ENCODE measurements around the gene ZC3H14. TPM values are rescaled to one million over a fixed set of nuclear protein-coding genes. Genes with fewer than 3 reads are reported as not detected.

Gene ZC3H14
- total and polyA plus RNA-seq, 4 experiments from 2014 or later: 38.4 to 54.6 (median 47.6) TPM

- no peak overlapping the region for H3K27ac Mint-ChIP-seq
- POLR2A ChIA-PET (ENCODE audit: partially characterized antibody): no interaction called here
- no peaks in the 10 kb centered on the region for H3K9me3 Mint-ChIP-seq
Measured at GRCh38 chr14:88545256-88545655, 17.6 kb upstream of the ZC3H14 start.

GRCh38 chr14:88546621-88547385 lies 16.0 kb upstream of the ZC3H14 start:
- CTCF ChIA-PET (ENCODE audit: partially characterized antibody): no interaction called here
- intact Hi-C loops (cut with micrococcal nuclease): no loop called here
- H3K4me3 Mint-ChIP-seq: no peak overlapping the region
- peaks cover 0 to 2% (median 1%) of the 10 kb centered on the region in 4 donors for H3K4me1 Mint-ChIP-seq
- H3K36me3 Mint-ChIP-seq: no peaks in the 10 kb centered on the region
- Histone ChIP-seq H3K4me3 (ENCODE audit: low read length in 2 of 2) (no peak overlapping the region), H3K9me3 (ENCODE audit: control insufficient read depth in 1 of 2, low read length in 2 of 2) (no peaks in the 10 kb centered on the region), H3K27ac (ENCODE audit: low read depth, low read length) (no peak overlapping the region), H3K36me3 (ENCODE audit: insufficient read depth, low read length) (no peaks in the 10 kb centered on the region), H3K27me3 (ENCODE audit: insufficient read depth, low read length) (peaks cover 12% of the 10 kb centered on the region), H3K4me1 (ENCODE audit: insufficient read depth, low read length) (peaks cover 4% of the 10 kb centered on the region)
- H3K9me3 Mint-ChIP-seq: no peaks in the 10 kb centered on the region
- POLR2A ChIA-PET (ENCODE audit: partially characterized antibody): no interaction called here
- H3K27me3 Mint-ChIP-seq: peaks cover 3% of the 10 kb centered on the region in 2 donors
- H3K27ac Mint-ChIP-seq: no peak overlapping the region
- DNase-seq: no peak

More at GRCh38 chr14:88545256-88545655, 17.6 kb upstream of the ZC3H14 start:
- no peaks in the 10 kb centered on the region for H3K4me1 ChIP-seq (ENCODE audit: insufficient read depth, low read length)
- H3K36me3 Mint-ChIP-seq: no peaks in the 10 kb centered on the region
- H3K4me1 Mint-ChIP-seq: no peaks in the 10 kb centered on the region
- no peaks in the 10 kb centered on the region for H3K27me3 ChIP-seq (ENCODE audit: insufficient read depth, low read length)
- H3K27me3 Mint-ChIP-seq: no peaks in the 10 kb centered on the region
- intact Hi-C loops (cut with micrococcal nuclease): no loop called here
- DNase-seq: no peak
- CTCF ChIA-PET (ENCODE audit: partially characterized antibody): no interaction called here
- H3K36me3 ChIP-seq (ENCODE audit: insufficient read depth, low read length): no peaks in the 10 kb centered on the region
- no peak overlapping the region for H3K27ac ChIP-seq (ENCODE audit: low read depth, low read length)
- no peak overlapping the region for H3K4me3 ChIP-seq (ENCODE audit: low read length in 2 of 2)
- no peak overlapping the region for H3K4me3 Mint-ChIP-seq
- no peaks in the 10 kb centered on the region for H3K9me3 ChIP-seq (ENCODE audit: control insufficient read depth in 1 of 2, low read length in 2 of 2)

GRCh38 chr14:88547386-88547780 lies 15.5 kb upstream of the ZC3H14 start:
- DNase-seq: no peak
- Histone ChIP-seq H3K4me1 (ENCODE audit: insufficient read depth, low read length) (peaks cover 7% of the 10 kb centered on the region), H3K4me3 (ENCODE audit: low read length in 2 of 2) (no peak overlapping the region), H3K9me3 (ENCODE audit: control insufficient read depth in 1 of 2, low read length in 2 of 2) (no peaks in the 10 kb centered on the region), H3K27me3 (ENCODE audit: insufficient read depth, low read length) (peaks cover 18% of the 10 kb centered on the region), H3K36me3 (ENCODE audit: insufficient read depth, low read length) (no peaks in the 10 kb centered on the region), H3K27ac (ENCODE audit: low read depth, low read length) (no peak overlapping the region)
- intact Hi-C loops (cut with micrococcal nuclease): no loop called here
- Mint-ChIP-seq H3K4me1 (peaks cover 0 to 7% (median 3%) of the 10 kb centered on the region in 4 donors), H3K9me3 (no peaks in the 10 kb centered on the region), H3K27me3 (peaks cover 5 to 6% of the 10 kb centered on the region in 2 donors), H3K4me3 (no peak overlapping the region), H3K27ac (no peak overlapping the region), H3K36me3 (no peaks in the 10 kb centered on the region)
- CTCF ChIA-PET (ENCODE audit: partially characterized antibody): no interaction called here
- POLR2A ChIA-PET (ENCODE audit: partially characterized antibody): no interaction called here

- Mint-ChIP-seq H3K4me3 (no peak overlapping the region), H3K27me3 (peaks cover 17 to 21% of the 10 kb centered on the region in 2 donors)
- POLR2A ChIA-PET (ENCODE audit: partially characterized antibody): no interaction called here
Measured at GRCh38 chr14:88550078-88550477, 12.8 kb upstream of the ZC3H14 start.

GRCh38 chr14:88551094-88551870 lies 11.6 kb upstream of the ZC3H14 start:
- peak in 1 of 5 donors; percentile 19 for DNase-seq
- H3K36me3 ChIP-seq (ENCODE audit: insufficient read depth, low read length): no peaks in the 10 kb centered on the region
- H3K4me3 ChIP-seq (ENCODE audit: low read length in 2 of 2): peak overlapping the region in 1 of 2 donors; percentile 30
- H3K27me3 ChIP-seq (ENCODE audit: insufficient read depth, low read length): peaks cover 48% of the 10 kb centered on the region
- intact Hi-C loops (cut with micrococcal nuclease): loop anchor here (10.0 kb wide), 1 partner anchor 1404 kb away; the partner anchor contains the start of genes EFCAB11 and TDP1
- ChIA-PET CTCF (ENCODE audit: partially characterized antibody) (no interaction called here), POLR2A (ENCODE audit: partially characterized antibody) (no interaction called here)
- Mint-ChIP-seq H3K4me3 (peak overlapping the region; percentile 45 to 77 (median 66)), H3K27ac (no peak overlapping the region), H3K4me1 (peaks cover 10 to 20% (median 16%) of the 10 kb centered on the region in 4 donors), H3K36me3 (no peaks in the 10 kb centered on the region), H3K27me3 (peaks cover 26 to 30% of the 10 kb centered on the region in 2 donors), H3K9me3 (peaks cover 0 to 3% (median 0%) of the 10 kb centered on the region in 8 donors)
- peaks cover 15% of the 10 kb centered on the region for H3K4me1 ChIP-seq (ENCODE audit: insufficient read depth, low read length)
- no peak overlapping the region for H3K27ac ChIP-seq (ENCODE audit: low read depth, low read length)
- H3K9me3 ChIP-seq (ENCODE audit: control insufficient read depth in 1 of 2, low read length in 2 of 2): no peaks in the 10 kb centered on the region

More at GRCh38 chr14:88550078-88550477, 12.8 kb upstream of the ZC3H14 start:
- intact Hi-C loops (cut with micrococcal nuclease): loop anchor here (10.0 kb wide), 1 partner anchor 1405 kb away; the partner anchor contains the start of genes EFCAB11 and TDP1
- peaks cover 36% of the 10 kb centered on the region for H3K27me3 ChIP-seq (ENCODE audit: insufficient read depth, low read length)
- H3K27ac ChIP-seq (ENCODE audit: low read depth, low read length): no peak overlapping the region
- H3K9me3 ChIP-seq (ENCODE audit: control insufficient read depth in 1 of 2, low read length in 2 of 2): no peaks in the 10 kb centered on the region
- no peaks in the 10 kb centered on the region for H3K36me3 ChIP-seq (ENCODE audit: insufficient read depth, low read length)
- H3K4me3 ChIP-seq (ENCODE audit: low read length in 2 of 2): no peak overlapping the region
- no peak for DNase-seq
- peaks cover 15% of the 10 kb centered on the region for H3K4me1 ChIP-seq (ENCODE audit: insufficient read depth, low read length)
- Mint-ChIP-seq H3K4me1 (peaks cover 8 to 16% (median 11%) of the 10 kb centered on the region in 4 donors), H3K36me3 (no peaks in the 10 kb centered on the region), H3K27ac (no peak overlapping the region), H3K9me3 (peaks cover 0 to 3% (median 0%) of the 10 kb centered on the region in 8 donors)
- CTCF ChIA-PET (ENCODE audit: partially characterized antibody): no interaction called here

- Mint-ChIP-seq H3K4me3 (peak overlapping the region; percentile 52 to 77 (median 66)), H3K9me3 (peaks cover 0 to 3% (median 0%) of the 10 kb centered on the region in 8 donors), H3K4me1 (peaks cover 16 to 28% (median 22%) of the 10 kb centered on the region in 4 donors), H3K27me3 (peaks cover 30 to 33% of the 10 kb centered on the region in 2 donors), H3K27ac (no peak overlapping the region), H3K36me3 (no peaks in the 10 kb centered on the region)
- intact Hi-C loops (cut with micrococcal nuclease): loop anchor here (10.0 kb wide), 1 partner anchor 1403 kb away; the partner anchor contains the start of genes EFCAB11 and TDP1
- DNase-seq: no peak
- H3K9me3 ChIP-seq (ENCODE audit: control insufficient read depth in 1 of 2, low read length in 2 of 2): no peaks in the 10 kb centered on the region
- ChIA-PET CTCF (ENCODE audit: partially characterized antibody) (no interaction called here), POLR2A (ENCODE audit: partially characterized antibody) (no interaction called here)
- H3K4me1 ChIP-seq (ENCODE audit: insufficient read depth, low read length): peaks cover 18% of the 10 kb centered on the region
- no peak overlapping the region for H3K27ac ChIP-seq (ENCODE audit: low read depth, low read length)
- no peaks in the 10 kb centered on the region for H3K36me3 ChIP-seq (ENCODE audit: insufficient read depth, low read length)
- H3K27me3 ChIP-seq (ENCODE audit: insufficient read depth, low read length): peaks cover 51% of the 10 kb centered on the region
- no peak overlapping the region for H3K4me3 ChIP-seq (ENCODE audit: low read length in 2 of 2)
Measured at GRCh38 chr14:88551980-88552431, 10.8 kb upstream of the ZC3H14 start.

GRCh38 chr14:88552876-88553275 lies 10.0 kb upstream of the ZC3H14 start:
- no peak for DNase-seq
- H3K27ac Mint-ChIP-seq: no peak overlapping the region
- Histone ChIP-seq H3K36me3 (ENCODE audit: insufficient read depth, low read length) (no peaks in the 10 kb centered on the region), H3K4me3 (ENCODE audit: low read length in 2 of 2) (no peak overlapping the region), H3K4me1 (ENCODE audit: insufficient read depth, low read length) (peaks cover 27% of the 10 kb centered on the region), H3K9me3 (ENCODE audit: control insufficient read depth in 1 of 2, low read length in 2 of 2) (no peaks in the 10 kb centered on the region), H3K27me3 (ENCODE audit: insufficient read depth, low read length) (peaks cover 51% of the 10 kb centered on the region), H3K27ac (ENCODE audit: low read depth, low read length) (no peak overlapping the region)
- peaks cover 30 to 37% of the 10 kb centered on the region in 2 donors for H3K27me3 Mint-ChIP-seq
- H3K4me1 Mint-ChIP-seq: peaks cover 22 to 35% (median 29%) of the 10 kb centered on the region in 4 donors
- no peak overlapping the region for H3K4me3 Mint-ChIP-seq
- no peaks in the 10 kb centered on the region for H3K36me3 Mint-ChIP-seq
- POLR2A ChIA-PET (ENCODE audit: partially characterized antibody): interaction anchor here (1.0 kb wide), 2 partner anchors 10 to 11 kb away, joined by 3 read pairs; partner anchors contain the start of gene ZC3H14
- CTCF ChIA-PET (ENCODE audit: partially characterized antibody): no interaction called here
- H3K9me3 Mint-ChIP-seq: peaks cover 0 to 3% (median 0%) of the 10 kb centered on the region in 8 donors
- intact Hi-C loops (cut with micrococcal nuclease): loop anchor here (10.0 kb wide), 1 partner anchor 1402 kb away; the partner anchor contains the start of genes EFCAB11 and TDP1
